Liver (tissue), 9 donors: Measurements from ENCODE around the gene ZNF22. TPM values are rescaled to one million over a fixed set of nuclear protein-coding genes. Genes with fewer than 3 reads are reported as not detected.

Source experiments
- DNase-seq: peaks from one replicate; pipeline ENCODE4 v3.0.0-alpha.2; 2017; ENCODE audit warnings: low spot score
- H3K27ac ChIP-seq, 2 donors: one replicate each; pipeline ENCODE4 v1.7.0; 2013; ENCODE audit warnings: inconsistent platforms in 2 of 2, low read length in 2 of 2, control low read depth in 1 of 2, low read depth in 1 of 2, mild to moderate bottlenecking in 1 of 2
- H3K27me3 ChIP-seq, 4 donors: one replicate each; pipeline versions ENCODE4 v1.6.1 to v1.7.0; 2013; ENCODE audit warnings: low read length in 3 of 4, inconsistent platforms in 1 of 4, mild to moderate bottlenecking in 1 of 4, moderate library complexity in 1 of 4; ENCODE audit not compliant: control insufficient read depth in 4 of 4, insufficient read depth in 4 of 4
- H3K36me3 ChIP-seq, 4 donors: one replicate each; pipeline versions ENCODE4 v1.6.1 to v1.7.0; 2013; ENCODE audit warnings: low read length in 3 of 4, mild to moderate bottlenecking in 3 of 4, low read depth in 1 of 4, moderate library complexity in 1 of 4; ENCODE audit not compliant: control insufficient read depth in 4 of 4, insufficient read depth in 3 of 4
- H3K4me1 ChIP-seq, 4 donors: one replicate each; pipeline versions ENCODE4 v1.6.1 to v1.7.0; 2013; ENCODE audit warnings: low read length in 3 of 4, mild to moderate bottlenecking in 3 of 4, moderate library complexity in 1 of 4; ENCODE audit not compliant: control insufficient read depth in 4 of 4, insufficient read depth in 4 of 4
- H3K4me3 ChIP-seq, 3 donors: one replicate each; pipeline versions ENCODE4 v1.6.1 to v1.7.0; 2013; ENCODE audit warnings: low read length in 3 of 3, control low read depth in 1 of 3, low read depth in 1 of 3, mild to moderate bottlenecking in 1 of 3
- H3K9ac ChIP-seq, 2 donors: one replicate each; pipeline ENCODE4 v1.7.0; 2013; ENCODE audit warnings: low read length in 2 of 2, mild to moderate bottlenecking in 2 of 2, moderate library complexity in 2 of 2, control low read depth in 1 of 2, low read depth in 1 of 2
- H3K9me3 ChIP-seq, 4 donors: one replicate each; pipeline versions ENCODE4 v1.6.1 to v1.7.0; 2013; ENCODE audit warnings: low read length in 3 of 4; ENCODE audit not compliant: control insufficient read depth in 4 of 4
- EGR1 ChIP-seq, 2 donors: IDR thresholded peaks; 2 replicates each; pipeline ENCODE4 v1.6.1; 2016 to 2018; ENCODE audit warnings: antibody characterized with exemption in 2 of 2, low read depth in 2 of 2
- FOXA1 ChIP-seq: IDR thresholded peaks from 2 replicates; pipeline ENCODE4 v1.6.1; 2016; ENCODE audit warnings: antibody characterized with exemption
- FOXA2 ChIP-seq: IDR thresholded peaks from 2 replicates; pipeline ENCODE4 v1.6.1; 2016; ENCODE audit warnings: antibody characterized with exemption
- GABPA ChIP-seq, 2 donors: IDR thresholded peaks in 1 of 2; conservative IDR thresholded peaks in 1 of 2; 2 replicates each; pipeline ENCODE4 v1.6.1; 2016; ENCODE audit warnings: antibody characterized with exemption in 2 of 2, mild to moderate bottlenecking in 1 of 2, moderate library complexity in 1 of 2
- HNF4A ChIP-seq, 2 donors: conservative IDR thresholded peaks; 2 replicates each; pipeline ENCODE4 v1.6.1; 2016; ENCODE audit warnings: antibody characterized with exemption in 2 of 2, mild to moderate bottlenecking in 2 of 2
- HNF4G ChIP-seq: IDR thresholded peaks from 2 replicates; pipeline ENCODE4 v1.6.1; 2016; ENCODE audit warnings: antibody characterized with exemption
- JUND ChIP-seq, 2 donors: IDR thresholded peaks; 2 replicates each; pipeline ENCODE4 v1.6.1; 2016; ENCODE audit warnings: antibody characterized with exemption in 2 of 2
- NR2F2 ChIP-seq: IDR thresholded peaks from 2 replicates; pipeline ENCODE4 v1.6.1; 2016; ENCODE audit warnings: antibody characterized with exemption
- RAD21 ChIP-seq, 2 donors: IDR thresholded peaks; 2 replicates each; pipeline ENCODE4 v1.6.1; 2016; ENCODE audit warnings: antibody characterized with exemption in 2 of 2, mild to moderate bottlenecking in 2 of 2
- RXRA ChIP-seq, 2 donors: IDR thresholded peaks; 2 replicates each; pipeline ENCODE4 v1.6.1; 2017 to 2018; ENCODE audit warnings: antibody characterized with exemption in 2 of 2, mild to moderate bottlenecking in 1 of 2
- SP1 ChIP-seq: IDR thresholded peaks from 2 replicates; pipeline ENCODE4 v1.6.1; 2018; ENCODE audit warnings: antibody characterized with exemption, mild to moderate bottlenecking
- TAF1 ChIP-seq: conservative IDR thresholded peaks from 2 replicates; pipeline ENCODE4 v1.6.1; 2016; ENCODE audit warnings: antibody characterized with exemption, mild to moderate bottlenecking
- YY1 ChIP-seq: IDR thresholded peaks from 2 replicates; pipeline ENCODE4 v1.6.1; 2016; ENCODE audit warnings: antibody characterized with exemption, mild to moderate bottlenecking
- WGBS: extraction: QIAGEN DNeasy Blood & Tissue Kit; methylation state at CpG from one replicate; pipeline ENCODE4 v1.1.7; 2013; 5-methylcytosine and 5-hydroxymethylcytosine counted together
- polyA plus RNA-seq, 2 donors: library from polyadenylated mRNA; stranded (reverse) in 1 of 2; unstranded in 1 of 2; fragments of 200-250 nt in 1 of 2; fragments of >200 nt in 1 of 2; fragmentation: Nextera tagmentation in 1 of 2; extraction: Ambion mirVana in 1 of 2; gene quantifications; one replicate each; pipeline versions ENCODE4 v1.2.1 to v1.2.3, GENCODE V29; 2013 to 2015
- total RNA-seq, 2 donors: library from RNA; depleted of rRNA; stranded (reverse); fragments of >200 nt; gene quantifications; one replicate each; pipeline ENCODE4 v1.2.3, GENCODE V29; 2014
- TF ChIP-seq, protein P1 (sequence below): fragments of 150-350 bp; IDR thresholded peaks from 2 replicates; pipeline ENCODE4 v1.5.1; 2017; ENCODE audit warnings: improper control_type of control experiment, low read depth, low read length; ENCODE audit not compliant: missing input control
- TF ChIP-seq, protein P2 (sequence below): IDR thresholded peaks from 2 replicates; pipeline ENCODE4 v1.6.1; 2016; ENCODE audit warnings: antibody characterized with exemption
- TF ChIP-seq, protein P3 (sequence below): IDR thresholded peaks from 2 replicates; pipeline ENCODE4 v1.6.1; 2016; ENCODE audit warnings: antibody characterized with exemption, mild to moderate bottlenecking
- donor health status: healthy.
- donor health status: healthy.
- donor health status: healthy.
- donor health status: healthy.
- donor health status: healthy.

Gene ZNF22
- total and polyA plus RNA-seq, 4 donors = 10.3 to 22.6 (median 20.3) TPM

DNA sequence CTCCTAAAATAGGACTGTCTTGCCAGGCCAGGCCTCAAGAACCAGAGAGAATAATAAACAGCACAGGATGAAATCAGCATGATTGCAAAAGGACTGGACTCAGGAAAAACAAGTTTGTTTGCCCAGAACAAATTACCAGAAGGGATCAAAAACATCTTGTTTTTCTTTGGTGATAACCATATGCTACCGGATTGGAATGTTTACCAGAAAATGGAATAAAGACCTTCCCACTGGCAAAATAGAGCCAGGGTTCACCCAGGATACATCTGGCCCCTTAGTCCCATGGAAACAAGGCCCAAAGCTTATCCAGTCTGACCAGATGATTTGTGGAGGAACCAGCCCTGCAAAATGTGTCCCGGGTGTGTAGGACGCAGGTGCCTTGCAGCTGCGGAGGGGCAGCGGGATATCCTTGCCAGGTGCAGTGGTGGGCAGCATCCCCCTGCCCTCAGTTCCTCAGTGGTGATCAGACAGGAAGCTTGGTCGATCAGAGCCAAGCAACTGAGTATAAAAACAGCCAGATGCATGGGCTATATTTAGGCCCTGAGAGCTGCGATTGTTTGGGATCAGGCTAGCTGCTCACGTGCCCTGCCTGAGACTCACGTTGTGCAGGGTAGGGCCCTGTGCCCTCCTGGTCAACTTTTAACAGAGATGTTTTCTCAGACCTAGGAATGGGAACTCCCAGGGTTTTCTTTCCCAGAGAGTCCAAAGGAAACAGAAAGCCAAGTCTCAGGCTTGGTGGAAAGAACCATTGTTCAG, 4.6 kb upstream of the ZNF22 start (continued):
- TF ChIP-seq FOXA1 (peak; percentile 25), TAF1 (no peak), EGR1 (IDR thresholded peaks at IDR 0.05; ENCODE audit: low read depth in 2 of 2) (peak in 1 of 2 donors; percentile 41)
- TF ChIP-seq, protein P1, sequence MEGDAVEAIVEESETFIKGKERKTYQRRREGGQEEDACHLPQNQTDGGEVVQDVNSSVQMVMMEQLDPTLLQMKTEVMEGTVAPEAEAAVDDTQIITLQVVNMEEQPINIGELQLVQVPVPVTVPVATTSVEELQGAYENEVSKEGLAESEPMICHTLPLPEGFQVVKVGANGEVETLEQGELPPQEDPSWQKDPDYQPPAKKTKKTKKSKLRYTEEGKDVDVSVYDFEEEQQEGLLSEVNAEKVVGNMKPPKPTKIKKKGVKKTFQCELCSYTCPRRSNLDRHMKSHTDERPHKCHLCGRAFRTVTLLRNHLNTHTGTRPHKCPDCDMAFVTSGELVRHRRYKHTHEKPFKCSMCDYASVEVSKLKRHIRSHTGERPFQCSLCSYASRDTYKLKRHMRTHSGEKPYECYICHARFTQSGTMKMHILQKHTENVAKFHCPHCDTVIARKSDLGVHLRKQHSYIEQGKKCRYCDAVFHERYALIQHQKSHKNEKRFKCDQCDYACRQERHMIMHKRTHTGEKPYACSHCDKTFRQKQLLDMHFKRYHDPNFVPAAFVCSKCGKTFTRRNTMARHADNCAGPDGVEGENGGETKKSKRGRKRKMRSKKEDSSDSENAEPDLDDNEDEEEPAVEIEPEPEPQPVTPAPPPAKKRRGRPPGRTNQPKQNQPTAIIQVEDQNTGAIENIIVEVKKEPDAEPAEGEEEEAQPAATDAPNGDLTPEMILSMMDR = no peak

DNA sequence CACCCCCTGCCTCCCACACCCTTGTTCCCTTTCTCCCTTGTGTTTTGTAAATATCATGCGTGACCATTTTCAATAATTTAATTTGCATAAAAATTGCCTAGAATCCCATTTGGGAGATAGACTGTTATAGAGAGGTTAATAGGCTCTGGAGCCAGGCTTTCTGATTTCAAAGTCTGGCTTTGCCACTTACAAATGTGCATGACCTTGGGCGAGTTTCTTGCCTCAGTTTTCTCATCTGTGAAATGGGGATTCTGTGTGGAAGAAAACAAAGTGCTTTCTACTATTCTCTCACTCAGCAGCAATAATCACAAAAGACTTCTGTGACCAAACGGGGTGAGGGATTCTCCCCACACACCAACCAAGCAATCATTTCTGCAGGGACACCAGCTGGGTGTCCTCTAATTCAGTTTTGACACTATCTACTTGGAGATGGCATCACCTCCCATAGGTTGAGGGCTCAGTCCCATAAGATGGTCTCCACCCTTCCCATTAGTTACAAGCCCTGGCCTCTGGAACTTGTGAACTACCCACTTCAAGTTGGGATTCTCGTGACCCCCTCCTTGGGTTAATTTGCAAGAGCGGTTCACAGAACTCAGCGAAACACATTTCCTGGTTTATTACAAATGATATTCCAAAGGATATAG, 3.5 kb upstream of the ZNF22 start:
- Histone ChIP-seq H3K36me3 (no peaks in the 10 kb centered on the region), H3K4me3 (no peak overlapping the region), H3K27ac (peak overlapping the region; percentile 65 to 94), H3K9ac (no peak overlapping the region), H3K27me3 (no peaks in the 10 kb centered on the region), H3K4me1 (peaks cover 34 to 81% (median 52%) of the 10 kb centered on the region in 4 donors), H3K9me3 (no peaks in the 10 kb centered on the region)
- TF ChIP-seq TAF1 (no peak), NR2F2 (no peak)
- WGBS = 93% methylated on average over 6 of the region's 6 CpGs
- no peak for DNase-seq

DNA sequence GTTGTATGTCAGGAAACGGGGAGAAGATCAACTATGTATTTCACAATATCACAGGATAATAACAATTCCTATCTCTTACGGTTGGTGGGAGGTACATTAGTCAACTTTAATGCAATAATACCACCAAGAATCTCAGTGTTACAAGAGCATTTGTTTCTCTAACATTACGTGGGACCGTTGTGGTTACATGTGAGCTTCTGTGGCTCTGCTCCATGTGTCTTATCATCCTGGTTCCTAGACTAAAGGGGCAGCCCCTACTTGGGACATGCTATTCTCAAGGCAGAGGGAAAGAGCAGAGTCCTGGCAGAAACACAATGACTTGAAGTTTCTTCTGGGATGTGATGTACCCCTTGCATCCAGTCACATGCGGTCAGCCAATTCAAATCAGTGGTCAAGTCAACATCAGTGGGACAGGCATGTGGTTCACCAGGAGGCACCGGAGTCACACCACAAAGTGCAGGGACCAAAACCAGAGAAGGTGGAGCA, 2.5 kb upstream of the ZNF22 start:
- H3K27me3 ChIP-seq = no peaks in the 10 kb centered on the region

More for the DNA sequence above, 2.5 kb upstream of the ZNF22 start:
- peaks cover 30 to 76% (median 46%) of the 10 kb centered on the region in 4 donors for H3K4me1 ChIP-seq
- H3K9me3 ChIP-seq = peaks cover 0 to under 1% (median 0%) of the 10 kb centered on the region in 4 donors
- peak overlapping the region; percentile 65 to 94 for H3K27ac ChIP-seq
- TF ChIP-seq, protein P2, sequence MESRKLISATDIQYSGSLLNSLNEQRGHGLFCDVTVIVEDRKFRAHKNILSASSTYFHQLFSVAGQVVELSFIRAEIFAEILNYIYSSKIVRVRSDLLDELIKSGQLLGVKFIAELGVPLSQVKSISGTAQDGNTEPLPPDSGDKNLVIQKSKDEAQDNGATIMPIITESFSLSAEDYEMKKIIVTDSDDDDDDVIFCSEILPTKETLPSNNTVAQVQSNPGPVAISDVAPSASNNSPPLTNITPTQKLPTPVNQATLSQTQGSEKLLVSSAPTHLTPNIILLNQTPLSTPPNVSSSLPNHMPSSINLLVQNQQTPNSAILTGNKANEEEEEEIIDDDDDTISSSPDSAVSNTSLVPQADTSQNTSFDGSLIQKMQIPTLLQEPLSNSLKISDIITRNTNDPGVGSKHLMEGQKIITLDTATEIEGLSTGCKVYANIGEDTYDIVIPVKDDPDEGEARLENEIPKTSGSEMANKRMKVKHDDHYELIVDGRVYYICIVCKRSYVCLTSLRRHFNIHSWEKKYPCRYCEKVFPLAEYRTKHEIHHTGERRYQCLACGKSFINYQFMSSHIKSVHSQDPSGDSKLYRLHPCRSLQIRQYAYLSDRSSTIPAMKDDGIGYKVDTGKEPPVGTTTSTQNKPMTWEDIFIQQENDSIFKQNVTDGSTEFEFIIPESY = no peak
- TF ChIP-seq SP1 (no peak), HNF4A (conservative IDR thresholded peaks at IDR 0.05) (no peak), HNF4G (no peak), FOXA2 (no peak), GABPA (IDR thresholded peaks at IDR 0.05 in 1 of 2, conservative IDR thresholded peaks at IDR 0.05 in 1 of 2) (no peak), YY1 (no peak), RXRA (IDR thresholded peaks at IDR 0.05) (no peak), JUND (IDR thresholded peaks at IDR 0.05) (no peak), RAD21 (IDR thresholded peaks at IDR 0.05) (no peak), NR2F2 (no peak), EGR1 (IDR thresholded peaks at IDR 0.05; ENCODE audit: low read depth in 2 of 2) (no peak)
- TF ChIP-seq, protein P3, sequence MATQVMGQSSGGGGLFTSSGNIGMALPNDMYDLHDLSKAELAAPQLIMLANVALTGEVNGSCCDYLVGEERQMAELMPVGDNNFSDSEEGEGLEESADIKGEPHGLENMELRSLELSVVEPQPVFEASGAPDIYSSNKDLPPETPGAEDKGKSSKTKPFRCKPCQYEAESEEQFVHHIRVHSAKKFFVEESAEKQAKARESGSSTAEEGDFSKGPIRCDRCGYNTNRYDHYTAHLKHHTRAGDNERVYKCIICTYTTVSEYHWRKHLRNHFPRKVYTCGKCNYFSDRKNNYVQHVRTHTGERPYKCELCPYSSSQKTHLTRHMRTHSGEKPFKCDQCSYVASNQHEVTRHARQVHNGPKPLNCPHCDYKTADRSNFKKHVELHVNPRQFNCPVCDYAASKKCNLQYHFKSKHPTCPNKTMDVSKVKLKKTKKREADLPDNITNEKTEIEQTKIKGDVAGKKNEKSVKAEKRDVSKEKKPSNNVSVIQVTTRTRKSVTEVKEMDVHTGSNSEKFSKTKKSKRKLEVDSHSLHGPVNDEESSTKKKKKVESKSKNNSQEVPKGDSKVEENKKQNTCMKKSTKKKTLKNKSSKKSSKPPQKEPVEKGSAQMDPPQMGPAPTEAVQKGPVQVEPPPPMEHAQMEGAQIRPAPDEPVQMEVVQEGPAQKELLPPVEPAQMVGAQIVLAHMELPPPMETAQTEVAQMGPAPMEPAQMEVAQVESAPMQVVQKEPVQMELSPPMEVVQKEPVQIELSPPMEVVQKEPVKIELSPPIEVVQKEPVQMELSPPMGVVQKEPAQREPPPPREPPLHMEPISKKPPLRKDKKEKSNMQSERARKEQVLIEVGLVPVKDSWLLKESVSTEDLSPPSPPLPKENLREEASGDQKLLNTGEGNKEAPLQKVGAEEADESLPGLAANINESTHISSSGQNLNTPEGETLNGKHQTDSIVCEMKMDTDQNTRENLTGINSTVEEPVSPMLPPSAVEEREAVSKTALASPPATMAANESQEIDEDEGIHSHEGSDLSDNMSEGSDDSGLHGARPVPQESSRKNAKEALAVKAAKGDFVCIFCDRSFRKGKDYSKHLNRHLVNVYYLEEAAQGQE = no peak
- TF ChIP-seq, protein P1 = no peak
- no peak overlapping the region for H3K4me3 ChIP-seq
- no peak overlapping the region for H3K9ac ChIP-seq
- no peak for DNase-seq
- WGBS = 81% methylated on average over 6 of the region's 6 CpGs
- H3K36me3 ChIP-seq = peaks cover 0 to under 1% (median under 1%) of the 10 kb centered on the region in 4 donors
